Hindlimb muscle (tissue), 1 donor: ENCODE measurements around the gene MPV17. TPM values are rescaled to one million over a fixed set of nuclear protein-coding genes. Genes with fewer than 3 reads are reported as not detected.

Source experiments
- DNase-seq: peaks from one replicate; pipeline ENCODE4 v3.0.0-alpha.2; 2013
- polyA plus RNA-seq: library from polyadenylated mRNA; unstranded; fragments of 120-200 nt; gene quantifications from one replicate; pipeline ENCODE4 v1.2.1, GENCODE V29; 2013; ENCODE audit not compliant: insufficient read length

The MPV17 gene
- polyA plus RNA-seq, 1 donor = 46.8 TPM

GRCh38 chr2:27264253-27264752, 58.6 kb downstream of the MPV17 start:
- no peak for DNase-seq

GRCh38 chr2:27263287-27264252, 59.3 kb downstream of the MPV17 start:
- DNase-seq = no peak

GRCh38 chr2:27262379-27263286, 60.3 kb downstream of the MPV17 start, which contains the start of gene SLC30A3:
SLC30A3 (minus strand) TSS chr2:27263047; CDS start chr2:27262906, 141 bp downstream.
- peak; percentile 38 for DNase-seq

- no peak for DNase-seq
These were observed 61.0 kb downstream of the MPV17 start for GRCh38 chr2:27261926-27262298.

- no peak for DNase-seq
These were observed 61.5 kb downstream of the MPV17 start for GRCh38 chr2:27261241-27261925.

Other genes starting within 250 kb of the MPV17 start
- 66.7 TPM for gene EMILIN1, start 244.5 kb downstream of the MPV17 start, polyA plus RNA-seq
- gene KHK, start 236.3 kb downstream of the MPV17 start, polyA plus RNA-seq = 1.5 TPM
- gene CGREF1, start 204.0 kb downstream of the MPV17 start, polyA plus RNA-seq = 0.75 TPM
- gene ABHD1, start 199.3 kb downstream of the MPV17 start, polyA plus RNA-seq = 0.18 TPM
- gene PREB, start 188.5 kb downstream of the MPV17 start, polyA plus RNA-seq = 35.1 TPM
- gene PRR30, start 183.7 kb downstream of the MPV17 start, polyA plus RNA-seq = not detected
- 0.17 TPM for gene TCF23, start 174.1 kb downstream of the MPV17 start, polyA plus RNA-seq
- gene ATRAID, start 111.1 kb downstream of the MPV17 start, polyA plus RNA-seq = 83.7 TPM
- gene SLC5A6, start 110.8 kb downstream of the MPV17 start, polyA plus RNA-seq = 18.6 TPM
- gene CAD, start 105.7 kb downstream of the MPV17 start, polyA plus RNA-seq = 28.0 TPM
- 2.8 TPM for gene SLC30A3, start 60.0 kb downstream of the MPV17 start, polyA plus RNA-seq
- gene DNAJC5G, start 47.7 kb downstream of the MPV17 start, polyA plus RNA-seq = 0.34 TPM
- gene TRIM54, start 40.7 kb downstream of the MPV17 start, polyA plus RNA-seq = 128 TPM
- 2.5 TPM for gene UCN, start 14.7 kb downstream of the MPV17 start, polyA plus RNA-seq
- 32.5 TPM for gene GTF3C2, start 33.7 kb upstream of the MPV17 start, polyA plus RNA-seq
- gene EIF2B4, start 47.2 kb upstream of the MPV17 start, polyA plus RNA-seq = 34.4 TPM
- gene SNX17, start 47.5 kb upstream of the MPV17 start, polyA plus RNA-seq = 75.0 TPM
- gene ZNF513, start 57.6 kb upstream of the MPV17 start, polyA plus RNA-seq = 15.4 TPM
- gene PPM1G, start 86.5 kb upstream of the MPV17 start, polyA plus RNA-seq = 57.8 TPM
- 115 TPM for gene NRBP1, start 105.5 kb upstream of the MPV17 start, polyA plus RNA-seq
- gene KRTCAP3, start 119.3 kb upstream of the MPV17 start, polyA plus RNA-seq = 1.4 TPM
- 27.5 TPM for gene IFT172, start 166.6 kb upstream of the MPV17 start, polyA plus RNA-seq
- gene FNDC4, start 172.1 kb upstream of the MPV17 start, polyA plus RNA-seq = 8.2 TPM
- gene GCKR, start 173.7 kb upstream of the MPV17 start, polyA plus RNA-seq = 0.22 TPM